ENCODE data around the gene TBXAS1. TPM values are rescaled to one million over a fixed set of nuclear protein-coding genes. Genes with fewer than 3 reads are reported as not detected.
A peak's percentile ranks its signal among the peaks of the same experiment; 100 is the strongest.

The TBXAS1 gene
- total and polyA plus RNA-seq, 5 donors from 2014 or later: 5.2 to 21.2 (median 11.3) TPM

DNA sequence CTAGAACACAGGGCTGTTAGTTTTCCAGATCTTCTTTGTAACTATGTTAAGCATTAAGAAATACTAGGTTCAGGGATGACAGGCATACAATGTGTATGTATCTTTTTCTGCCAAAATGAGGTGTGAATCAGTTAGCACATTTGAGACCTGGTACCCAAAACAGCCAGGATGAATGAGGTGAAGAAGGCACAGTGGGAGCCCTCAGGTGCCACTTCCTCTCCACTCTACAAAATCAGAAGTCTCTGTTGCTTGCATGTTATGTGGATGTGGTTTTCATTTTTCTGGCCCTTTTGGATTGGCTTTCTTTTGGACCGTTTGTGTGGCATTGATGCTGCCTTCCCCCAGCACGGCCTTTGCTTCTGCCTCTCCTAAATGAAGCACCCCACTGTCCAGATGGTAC is 15.4 kb upstream of the TBXAS1 start:
- Mint-ChIP-seq H3K9me3 (peaks cover 0 to 3% (median 2%) of the 10 kb centered on the region in 7 donors), H3K27me3 (peaks cover 20% of the 10 kb centered on the region), H3K27ac (no peak overlapping the region), H3K4me1 (no peaks in the 10 kb centered on the region), H3K4me3 (no peak overlapping the region), H3K36me3 (no peaks in the 10 kb centered on the region)
- H3K27me3 ChIP-seq (ENCODE audit: control insufficient read depth, insufficient read depth, low read length): no peaks in the 10 kb centered on the region
- no peak overlapping the region for H3K4me3 ChIP-seq (ENCODE audit: low read depth, low read length)
- no peak overlapping the region for H3K27ac ChIP-seq (ENCODE audit: insufficient read depth, low read length, poor library complexity, severe bottlenecking)
- H3K4me1 ChIP-seq (ENCODE audit: control insufficient read depth, insufficient read depth, low read length, poor library complexity, severe bottlenecking): no peaks in the 10 kb centered on the region
- no peaks in the 10 kb centered on the region for H3K36me3 ChIP-seq (ENCODE audit: control insufficient read depth, insufficient read depth, low read length)
- no peaks in the 10 kb centered on the region for H3K9me3 ChIP-seq (ENCODE audit: control insufficient read depth in 2 of 2, low read length in 2 of 2)
- no peak for ATAC-seq (ENCODE audit: low read depth in 2 of 2)
- no peak for DNase-seq

DNA sequence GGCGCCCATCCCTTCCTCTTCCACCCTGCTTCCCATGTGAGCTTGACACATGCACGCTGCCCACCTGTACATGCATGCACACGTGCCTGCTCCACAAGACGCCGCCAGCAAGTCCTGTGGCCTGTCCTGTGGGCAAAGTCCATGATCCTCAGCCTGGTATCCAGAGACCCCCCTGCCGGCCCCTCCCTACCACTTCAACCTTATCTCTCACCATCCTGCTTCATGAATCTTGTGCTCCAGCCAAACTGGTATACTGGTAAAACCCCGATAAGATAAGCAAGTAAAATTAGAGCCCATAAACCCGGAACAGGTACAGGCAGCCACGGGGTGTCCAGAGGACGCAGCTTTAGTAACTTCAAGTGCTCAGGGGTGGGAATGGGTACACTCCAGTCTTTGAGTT is 11.8 kb upstream of the TBXAS1 start:
- H3K27ac Mint-ChIP-seq: no peak overlapping the region
- H3K36me3 ChIP-seq (ENCODE audit: control insufficient read depth, insufficient read depth, low read length): no peaks in the 10 kb centered on the region
- no peaks in the 10 kb centered on the region for H3K36me3 Mint-ChIP-seq
- ATAC-seq (ENCODE audit: low read depth in 2 of 2) (no peak), DNase-seq (no peak)
- H3K27me3 Mint-ChIP-seq: peaks cover 10% of the 10 kb centered on the region
- H3K4me1 ChIP-seq (ENCODE audit: control insufficient read depth, insufficient read depth, low read length, poor library complexity, severe bottlenecking): no peaks in the 10 kb centered on the region
- H3K4me3 ChIP-seq (ENCODE audit: low read depth, low read length): no peak overlapping the region
- H3K27me3 ChIP-seq (ENCODE audit: control insufficient read depth, insufficient read depth, low read length): no peaks in the 10 kb centered on the region
- no peak overlapping the region for H3K27ac ChIP-seq (ENCODE audit: insufficient read depth, low read length, poor library complexity, severe bottlenecking)
- no peaks in the 10 kb centered on the region for H3K9me3 ChIP-seq (ENCODE audit: control insufficient read depth in 2 of 2, low read length in 2 of 2)
- H3K4me1 Mint-ChIP-seq: no peaks in the 10 kb centered on the region
- peak overlapping the region in 1 of 4 donors; percentile 32 for H3K4me3 Mint-ChIP-seq
- peaks cover 0 to 4% (median 0%) of the 10 kb centered on the region in 7 donors for H3K9me3 Mint-ChIP-seq

- H3K9me3 Mint-ChIP-seq: peaks cover 0 to 4% (median 0%) of the 10 kb centered on the region in 7 donors
- no peak overlapping the region for H3K4me3 Mint-ChIP-seq
- ATAC-seq (ENCODE audit: low read depth in 2 of 2) (no peak), DNase-seq (no peak)
- no peaks in the 10 kb centered on the region for H3K4me1 Mint-ChIP-seq
- Histone ChIP-seq H3K27me3 (ENCODE audit: control insufficient read depth, insufficient read depth, low read length) (no peaks in the 10 kb centered on the region), H3K4me1 (ENCODE audit: control insufficient read depth, insufficient read depth, low read length, poor library complexity, severe bottlenecking) (no peaks in the 10 kb centered on the region), H3K4me3 (ENCODE audit: low read depth, low read length) (no peak overlapping the region), H3K9me3 (ENCODE audit: control insufficient read depth in 2 of 2, low read length in 2 of 2) (no peaks in the 10 kb centered on the region), H3K36me3 (ENCODE audit: control insufficient read depth, insufficient read depth, low read length) (no peaks in the 10 kb centered on the region), H3K27ac (ENCODE audit: insufficient read depth, low read length, poor library complexity, severe bottlenecking) (no peak overlapping the region)
- no peak overlapping the region for H3K27ac Mint-ChIP-seq
- H3K36me3 Mint-ChIP-seq: no peaks in the 10 kb centered on the region
- peaks cover 10% of the 10 kb centered on the region for H3K27me3 Mint-ChIP-seq
Observed at GRCh38 chr7:139820089-139820488, 9.0 kb upstream of the TBXAS1 start.

GRCh38 chr7:139821349-139822105 is 7.5 kb upstream of the TBXAS1 start:
- Mint-ChIP-seq H3K27ac (no peak overlapping the region), H3K4me3 (no peak overlapping the region), H3K9me3 (peaks cover 0 to 4% (median 0%) of the 10 kb centered on the region in 7 donors), H3K4me1 (no peaks in the 10 kb centered on the region), H3K27me3 (peaks cover under 1% of the 10 kb centered on the region), H3K36me3 (no peaks in the 10 kb centered on the region)
- H3K27me3 ChIP-seq (ENCODE audit: control insufficient read depth, insufficient read depth, low read length): no peaks in the 10 kb centered on the region
- H3K9me3 ChIP-seq (ENCODE audit: control insufficient read depth in 2 of 2, low read length in 2 of 2): no peaks in the 10 kb centered on the region
- ATAC-seq (ENCODE audit: low read depth in 2 of 2): no peak
- no peaks in the 10 kb centered on the region for H3K36me3 ChIP-seq (ENCODE audit: control insufficient read depth, insufficient read depth, low read length)
- H3K4me3 ChIP-seq (ENCODE audit: low read depth, low read length): no peak overlapping the region
- no peak for DNase-seq
- H3K27ac ChIP-seq (ENCODE audit: insufficient read depth, low read length, poor library complexity, severe bottlenecking): no peak overlapping the region
- no peaks in the 10 kb centered on the region for H3K4me1 ChIP-seq (ENCODE audit: control insufficient read depth, insufficient read depth, low read length, poor library complexity, severe bottlenecking)

- ATAC-seq (ENCODE audit: low read depth in 2 of 2): no peak
- peaks cover 8% of the 10 kb centered on the region for H3K27me3 Mint-ChIP-seq
- no peaks in the 10 kb centered on the region for H3K36me3 Mint-ChIP-seq
- no peak overlapping the region for H3K27ac Mint-ChIP-seq
- H3K9me3 Mint-ChIP-seq: peaks cover 0 to 1% (median 0%) of the 10 kb centered on the region in 7 donors
- H3K36me3 ChIP-seq (ENCODE audit: control insufficient read depth, insufficient read depth, low read length): no peaks in the 10 kb centered on the region
- no peaks in the 10 kb centered on the region for H3K27me3 ChIP-seq (ENCODE audit: control insufficient read depth, insufficient read depth, low read length)
- no peak overlapping the region for H3K4me3 Mint-ChIP-seq
- no peaks in the 10 kb centered on the region for H3K9me3 ChIP-seq (ENCODE audit: control insufficient read depth in 2 of 2, low read length in 2 of 2)
- no peak for DNase-seq
- H3K4me3 ChIP-seq (ENCODE audit: low read depth, low read length): no peak overlapping the region
- no peaks in the 10 kb centered on the region for H3K4me1 ChIP-seq (ENCODE audit: control insufficient read depth, insufficient read depth, low read length, poor library complexity, severe bottlenecking)
- no peaks in the 10 kb centered on the region for H3K4me1 Mint-ChIP-seq
- H3K27ac ChIP-seq (ENCODE audit: insufficient read depth, low read length, poor library complexity, severe bottlenecking): no peak overlapping the region
Observed at GRCh38 chr7:139822855-139823254, 6.2 kb upstream of the TBXAS1 start.

- Mint-ChIP-seq H3K27ac (no peak overlapping the region), H3K36me3 (no peaks in the 10 kb centered on the region), H3K4me1 (peaks cover 0 to 5% (median 0%) of the 10 kb centered on the region in 4 donors), H3K4me3 (no peak overlapping the region), H3K27me3 (peaks cover 8% of the 10 kb centered on the region), H3K9me3 (peaks cover 0 to 1% (median 0%) of the 10 kb centered on the region in 7 donors)
- H3K9me3 ChIP-seq (ENCODE audit: control insufficient read depth in 2 of 2, low read length in 2 of 2): no peaks in the 10 kb centered on the region
- H3K27me3 ChIP-seq (ENCODE audit: control insufficient read depth, insufficient read depth, low read length): no peaks in the 10 kb centered on the region
- H3K4me3 ChIP-seq (ENCODE audit: low read depth, low read length): no peak overlapping the region
- no peak for DNase-seq
- H3K36me3 ChIP-seq (ENCODE audit: control insufficient read depth, insufficient read depth, low read length): no peaks in the 10 kb centered on the region
- no peak for ATAC-seq (ENCODE audit: low read depth in 2 of 2)
- H3K4me1 ChIP-seq (ENCODE audit: control insufficient read depth, insufficient read depth, low read length, poor library complexity, severe bottlenecking): peaks cover 4% of the 10 kb centered on the region
- no peak overlapping the region for H3K27ac ChIP-seq (ENCODE audit: insufficient read depth, low read length, poor library complexity, severe bottlenecking)
Observed at GRCh38 chr7:139823959-139824521, 5.0 kb upstream of the TBXAS1 start.

DNA sequence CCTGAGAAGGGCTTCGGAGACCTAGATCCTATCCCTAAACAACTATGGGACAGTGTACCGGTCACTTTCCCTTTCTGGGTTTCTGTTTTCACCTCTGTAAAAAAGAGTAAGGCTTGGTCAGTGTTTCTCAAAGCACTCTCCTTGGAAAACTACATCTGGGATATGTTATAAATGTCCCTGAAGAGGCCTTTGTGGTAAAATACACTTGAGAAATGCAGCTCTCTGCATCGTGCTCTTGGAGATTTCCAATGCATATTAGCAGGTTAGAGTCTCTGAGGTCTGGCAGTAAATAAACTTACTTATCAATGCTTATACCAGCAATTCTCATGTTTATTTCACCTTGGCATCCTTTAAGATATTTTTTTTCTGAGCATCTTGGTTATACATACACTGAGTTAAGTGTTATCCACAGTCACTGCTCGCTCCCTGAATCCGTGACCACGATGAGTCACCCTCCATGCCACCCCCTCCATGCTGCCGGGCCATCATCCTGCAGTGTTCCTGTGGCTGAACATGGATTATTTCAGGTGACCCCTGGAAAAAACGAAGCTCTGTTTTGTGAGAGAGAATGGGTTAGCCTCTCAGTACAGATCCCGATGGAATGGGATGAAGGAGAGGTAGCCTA is 3.3 kb upstream of the TBXAS1 start:
- Mint-ChIP-seq H3K27ac (no peak overlapping the region), H3K4me1 (peaks cover 5 to 20% (median 10%) of the 10 kb centered on the region in 4 donors), H3K27me3 (peaks cover 10% of the 10 kb centered on the region), H3K9me3 (peaks cover 0 to under 1% (median 0%) of the 10 kb centered on the region in 7 donors), H3K4me3 (no peak overlapping the region), H3K36me3 (no peaks in the 10 kb centered on the region)
- DNase-seq: no peak
- H3K9me3 ChIP-seq (ENCODE audit: control insufficient read depth in 2 of 2, low read length in 2 of 2): no peaks in the 10 kb centered on the region
- H3K27ac ChIP-seq (ENCODE audit: insufficient read depth, low read length, poor library complexity, severe bottlenecking): no peak overlapping the region
- no peak for ATAC-seq (ENCODE audit: low read depth in 2 of 2)
- H3K36me3 ChIP-seq (ENCODE audit: control insufficient read depth, insufficient read depth, low read length): no peaks in the 10 kb centered on the region
- H3K4me1 ChIP-seq (ENCODE audit: control insufficient read depth, insufficient read depth, low read length, poor library complexity, severe bottlenecking): peaks cover 16% of the 10 kb centered on the region
- H3K4me3 ChIP-seq (ENCODE audit: low read depth, low read length): no peak overlapping the region
- H3K27me3 ChIP-seq (ENCODE audit: control insufficient read depth, insufficient read depth, low read length): no peaks in the 10 kb centered on the region
